Central memory CD8-positive, alpha-beta T cell (primary cell): ENCODE results near the gene PON3.

Source experiments
- ATAC-seq: fragments of 150-1000 bp; cut with Tn5 transposase; replicated peaks from 2 replicates; pipeline ENCODE4 v1.10.0; 2022; ENCODE audit warnings: mild to moderate bottlenecking, moderate FRiP score, moderate number of reproducible peaks; ENCODE audit not compliant: poor library complexity, severe bottlenecking; ENCODE audit errors: extremely low read depth
- DNase-seq, 2 donors: peaks; one replicate each; pipeline ENCODE4 v3.0.0; 2021; ENCODE audit warnings: low spot score in 2 of 2
- H3K27ac Mint-ChIP-seq: one replicate; pipeline ENCODE4 v1.8.0; 2022; ENCODE audit warnings: low read depth, mild to moderate bottlenecking, moderate library complexity, mixed read lengths
- H3K27me3 Mint-ChIP-seq: one replicate; pipeline ENCODE4 v1.8.0; 2022; ENCODE audit warnings: mixed read lengths
- H3K36me3 Mint-ChIP-seq: one replicate; pipeline ENCODE4 v1.8.0; 2022; ENCODE audit warnings: mild to moderate bottlenecking, moderate library complexity, mixed read lengths; ENCODE audit not compliant: insufficient read depth
- H3K4me1 Mint-ChIP-seq: one replicate; pipeline ENCODE4 v1.8.0; 2022; ENCODE audit warnings: mixed read lengths
- H3K4me3 Mint-ChIP-seq: one replicate; pipeline ENCODE4 v1.8.0; 2022; ENCODE audit warnings: mild to moderate bottlenecking, moderate library complexity, mixed read lengths
- H3K9me3 Mint-ChIP-seq: one replicate; pipeline ENCODE4 v1.8.0; 2022; ENCODE audit warnings: mixed read lengths

PON3 gene

DNA sequence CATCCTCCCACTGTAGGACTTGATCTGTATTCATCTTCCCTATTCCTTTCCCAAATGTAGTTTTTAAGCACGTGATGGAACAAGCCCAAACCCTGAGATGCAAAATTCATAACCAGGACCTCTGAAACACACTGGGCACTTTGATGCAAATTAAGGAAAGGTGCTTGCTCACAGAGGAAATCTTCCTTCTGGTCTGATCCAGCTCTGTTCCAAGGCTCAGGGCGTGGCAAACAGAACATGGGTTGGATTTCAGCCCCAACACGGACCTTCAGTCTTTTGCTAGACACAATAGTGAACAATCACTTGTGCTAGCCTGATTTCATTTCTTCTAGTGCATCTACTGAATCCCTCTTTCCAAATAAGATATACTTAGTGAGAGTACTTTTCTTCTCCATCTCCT, 27.9 kb downstream of the PON3 start:
- Mint-ChIP-seq H3K27me3 (peaks cover 33% of the 10 kb centered on the region), H3K27ac (no peak overlapping the region), H3K4me1 (no peaks in the 10 kb centered on the region), H3K9me3 (no peaks in the 10 kb centered on the region), H3K4me3 (no peak overlapping the region), H3K36me3 (no peaks in the 10 kb centered on the region)
- no peak for ATAC-seq
- no peak for DNase-seq

DNA sequence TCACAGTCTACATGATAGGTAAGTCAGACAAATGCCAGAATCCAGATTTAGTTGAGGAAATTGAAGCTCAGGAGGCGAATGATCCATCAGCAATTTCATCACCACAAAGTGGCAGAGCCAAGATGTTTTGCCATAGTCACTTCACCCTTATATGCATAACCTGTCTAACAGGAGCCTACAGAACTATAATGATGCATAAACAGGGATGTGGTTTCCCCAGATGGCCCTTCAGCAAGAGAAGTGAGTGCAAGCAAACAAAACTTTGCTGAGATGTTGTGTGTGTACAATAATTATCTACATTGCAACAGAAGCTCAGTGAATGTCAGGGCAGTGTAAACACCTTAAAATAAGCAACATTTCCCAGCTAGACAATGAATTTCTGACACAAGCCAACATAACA, 28.6 kb downstream of the PON3 start:
- no peak for ATAC-seq
- H3K4me3 Mint-ChIP-seq, result no peak overlapping the region
- no peaks in the 10 kb centered on the region for H3K9me3 Mint-ChIP-seq
- peaks cover 34% of the 10 kb centered on the region for H3K27me3 Mint-ChIP-seq
- no peak overlapping the region for H3K27ac Mint-ChIP-seq
- DNase-seq, result no peak
- no peaks in the 10 kb centered on the region for H3K36me3 Mint-ChIP-seq
- H3K4me1 Mint-ChIP-seq, result no peaks in the 10 kb centered on the region

GRCh38 chr7:95365151-95365550, 31.0 kb downstream of the PON3 start:
- Mint-ChIP-seq H3K4me1 (no peaks in the 10 kb centered on the region), H3K27me3 (peaks cover 34% of the 10 kb centered on the region), H3K9me3 (no peaks in the 10 kb centered on the region), H3K4me3 (no peak overlapping the region), H3K27ac (no peak overlapping the region), H3K36me3 (no peaks in the 10 kb centered on the region)
- DNase-seq (no peak), ATAC-seq (no peak)

DNA sequence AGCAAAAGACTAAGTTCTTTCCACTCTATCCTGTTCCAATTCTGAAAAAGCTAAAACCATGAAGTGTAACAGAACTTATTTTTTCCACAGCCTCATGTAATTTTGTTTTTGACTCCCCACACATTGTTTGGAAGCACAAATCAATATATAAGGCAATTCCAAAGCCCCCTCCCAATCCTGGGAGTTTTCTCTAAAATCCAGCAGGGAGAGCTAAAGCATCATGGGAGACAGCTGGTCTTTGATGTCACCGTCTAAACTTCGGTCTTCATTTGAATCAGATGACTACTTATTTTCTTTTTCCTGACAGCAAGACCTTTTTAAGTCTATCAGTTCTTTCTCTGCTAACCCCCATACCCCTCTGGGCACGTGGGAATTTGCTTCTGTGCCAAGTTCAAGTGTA, 38.6 kb downstream of the PON3 start:
- Mint-ChIP-seq H3K27me3 (peaks cover 8% of the 10 kb centered on the region), H3K36me3 (no peaks in the 10 kb centered on the region), H3K4me1 (no peaks in the 10 kb centered on the region), H3K9me3 (no peaks in the 10 kb centered on the region), H3K4me3 (no peak overlapping the region), H3K27ac (no peak overlapping the region)
- DNase-seq, result no peak
- ATAC-seq, result no peak

- no peak overlapping the region for H3K27ac Mint-ChIP-seq
- no peak overlapping the region for H3K4me3 Mint-ChIP-seq
- no peak for DNase-seq
- H3K4me1 Mint-ChIP-seq, result no peaks in the 10 kb centered on the region
- H3K9me3 Mint-ChIP-seq, result peaks cover 5% of the 10 kb centered on the region
- no peaks in the 10 kb centered on the region for H3K36me3 Mint-ChIP-seq
- H3K27me3 Mint-ChIP-seq, result peaks cover 20% of the 10 kb centered on the region
- ATAC-seq, result no peak
Observed at GRCh38 chr7:95342642-95343307, 53.4 kb downstream of the PON3 start.

DNA sequence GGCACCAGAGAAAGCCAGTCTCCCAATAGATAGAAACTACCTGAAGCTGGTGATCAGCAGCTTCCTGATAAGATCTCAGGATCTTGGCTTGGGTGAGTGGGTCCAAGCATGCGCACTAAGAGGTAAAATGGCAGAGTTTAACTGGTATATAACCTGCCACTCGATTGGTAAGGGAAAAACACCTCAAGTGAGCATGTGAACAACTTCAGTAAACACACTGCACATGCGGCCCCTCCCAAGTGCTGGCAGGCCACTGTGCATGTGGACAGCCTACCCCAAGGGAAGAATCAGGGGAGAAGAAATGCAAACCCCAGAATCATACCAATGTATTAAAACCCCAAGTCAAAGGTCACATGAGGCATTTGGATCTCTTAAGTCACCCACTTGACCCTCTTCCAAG, 54.1 kb downstream of the PON3 start:
- peaks cover 5% of the 10 kb centered on the region for H3K9me3 Mint-ChIP-seq
- H3K4me1 Mint-ChIP-seq, result no peaks in the 10 kb centered on the region
- no peak overlapping the region for H3K4me3 Mint-ChIP-seq
- H3K27me3 Mint-ChIP-seq, result peaks cover 20% of the 10 kb centered on the region
- no peak overlapping the region for H3K27ac Mint-ChIP-seq
- no peaks in the 10 kb centered on the region for H3K36me3 Mint-ChIP-seq
- DNase-seq (no peak), ATAC-seq (no peak)

GRCh38 chr7:95340491-95340890, 55.7 kb downstream of the PON3 start:
- DNase-seq, result no peak
- no peak for ATAC-seq
- H3K4me3 Mint-ChIP-seq, result no peak overlapping the region
- no peaks in the 10 kb centered on the region for H3K36me3 Mint-ChIP-seq
- H3K27ac Mint-ChIP-seq, result no peak overlapping the region
- H3K27me3 Mint-ChIP-seq, result peaks cover 20% of the 10 kb centered on the region
- peaks cover 5% of the 10 kb centered on the region for H3K9me3 Mint-ChIP-seq
- no peaks in the 10 kb centered on the region for H3K4me1 Mint-ChIP-seq

DNA sequence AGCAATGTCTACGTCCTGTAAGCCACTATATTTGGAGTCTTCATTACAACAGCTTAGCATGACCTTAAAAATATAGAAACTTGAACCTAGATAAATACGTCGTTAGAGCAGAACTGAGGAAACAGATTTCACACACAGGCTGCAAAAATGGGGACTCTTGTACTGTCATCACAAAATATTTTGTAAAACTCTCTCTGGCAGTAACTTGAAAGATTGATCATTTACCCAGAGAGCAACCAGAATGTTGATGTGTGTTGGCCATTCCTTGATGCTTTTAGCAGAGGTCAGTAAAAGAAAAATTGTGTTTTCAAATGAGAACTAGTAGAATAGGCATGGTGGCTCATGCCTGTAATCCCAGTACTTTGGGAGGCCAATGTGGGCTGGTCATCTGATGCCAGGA, 57.3 kb downstream of the PON3 start:
- ATAC-seq, result no peak
- no peak for DNase-seq
- Mint-ChIP-seq H3K4me3 (no peak overlapping the region), H3K27ac (no peak overlapping the region), H3K27me3 (peaks cover 16% of the 10 kb centered on the region), H3K4me1 (no peaks in the 10 kb centered on the region), H3K9me3 (peaks cover 5% of the 10 kb centered on the region), H3K36me3 (no peaks in the 10 kb centered on the region)

DNA sequence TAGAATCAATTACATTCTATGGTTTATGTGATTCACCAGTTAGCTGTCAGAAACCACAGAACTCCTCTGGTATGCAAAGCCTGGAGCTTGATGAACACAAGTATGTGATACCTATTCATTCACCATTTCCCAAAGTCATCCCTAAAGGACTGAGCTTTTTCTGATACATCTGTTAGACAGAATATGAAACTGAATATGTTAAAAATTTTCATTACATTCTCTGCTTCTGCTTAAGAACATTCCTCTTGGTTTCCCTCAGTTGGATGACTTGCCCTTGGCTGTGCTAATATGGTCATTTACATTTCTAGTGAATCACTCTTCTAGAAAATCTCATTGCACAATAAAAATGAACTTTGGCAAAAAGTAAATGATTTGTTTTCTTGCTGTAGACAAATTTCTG, 61.1 kb downstream of the PON3 start:
- no peak overlapping the region for H3K27ac Mint-ChIP-seq
- peaks cover 10% of the 10 kb centered on the region for H3K4me1 Mint-ChIP-seq
- H3K36me3 Mint-ChIP-seq, result no peaks in the 10 kb centered on the region
- no peaks in the 10 kb centered on the region for H3K27me3 Mint-ChIP-seq
- DNase-seq, result no peak
- no peaks in the 10 kb centered on the region for H3K9me3 Mint-ChIP-seq
- no peak overlapping the region for H3K4me3 Mint-ChIP-seq
- ATAC-seq, result no peak

- Mint-ChIP-seq H3K9me3 (no peaks in the 10 kb centered on the region), H3K4me3 (no peak overlapping the region), H3K36me3 (no peaks in the 10 kb centered on the region), H3K27ac (no peak overlapping the region), H3K27me3 (no peaks in the 10 kb centered on the region), H3K4me1 (peaks cover 13% of the 10 kb centered on the region)
- DNase-seq (no peak), ATAC-seq (no peak)
Observed at GRCh38 chr7:95334447-95334846, 61.7 kb downstream of the PON3 start.

DNA sequence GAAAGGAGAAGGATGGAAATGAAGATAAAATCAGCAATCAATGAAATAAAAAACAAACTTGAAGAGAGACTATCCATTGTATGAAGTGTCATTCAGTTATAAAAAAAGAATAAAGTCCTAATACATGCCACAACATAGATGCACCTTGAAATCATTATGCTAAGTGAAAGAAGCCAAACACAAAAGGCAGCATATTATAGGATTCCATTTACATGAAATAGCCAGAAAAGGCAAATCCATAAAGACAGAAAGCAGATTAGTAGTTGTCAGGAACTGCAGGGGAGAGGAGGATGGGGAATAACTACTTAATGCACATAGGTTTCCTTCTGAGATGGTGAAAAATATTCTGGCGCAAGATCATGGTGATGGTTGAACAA, 65.2 kb downstream of the PON3 start:
- ATAC-seq (no peak), DNase-seq (no peak)
- H3K4me3 Mint-ChIP-seq, result peak overlapping the region; percentile 64
- no peaks in the 10 kb centered on the region for H3K27me3 Mint-ChIP-seq
- no peaks in the 10 kb centered on the region for H3K9me3 Mint-ChIP-seq
- peaks cover 13% of the 10 kb centered on the region for H3K4me1 Mint-ChIP-seq
- peak overlapping the region; percentile 63 for H3K27ac Mint-ChIP-seq
- no peaks in the 10 kb centered on the region for H3K36me3 Mint-ChIP-seq

GRCh38 chr7:95330204-95330960, 65.8 kb downstream of the PON3 start:
- no peaks in the 10 kb centered on the region for H3K36me3 Mint-ChIP-seq
- H3K4me3 Mint-ChIP-seq, result peak overlapping the region; percentile 64
- H3K9me3 Mint-ChIP-seq, result no peaks in the 10 kb centered on the region
- peaks cover 13% of the 10 kb centered on the region for H3K4me1 Mint-ChIP-seq
- peak overlapping the region; percentile 63 for H3K27ac Mint-ChIP-seq
- ATAC-seq, result peak; percentile 83
- DNase-seq, result no peak
- H3K27me3 Mint-ChIP-seq, result peaks cover 5% of the 10 kb centered on the region

DNA sequence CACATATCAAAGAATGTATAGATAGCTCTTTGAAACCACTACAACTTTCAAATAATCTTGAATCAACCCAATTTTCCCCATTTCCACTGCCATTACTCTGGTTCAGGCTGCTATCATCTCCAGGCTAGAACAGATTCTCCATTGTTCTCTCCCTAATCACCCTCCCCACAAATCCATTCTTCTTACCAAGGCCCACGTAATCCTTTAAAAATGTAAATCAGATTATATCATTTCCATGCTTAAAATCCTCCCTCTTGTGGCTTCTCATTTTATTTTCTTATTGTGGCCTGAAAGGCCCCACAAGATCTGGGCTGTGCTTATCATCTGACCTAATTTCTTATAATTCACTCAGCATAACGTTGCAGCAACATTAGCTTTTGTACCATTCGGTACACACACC, 68.8 kb downstream of the PON3 start:
- Mint-ChIP-seq H3K27ac (no peak overlapping the region), H3K4me1 (peaks cover 17% of the 10 kb centered on the region), H3K4me3 (no peak overlapping the region), H3K36me3 (no peaks in the 10 kb centered on the region), H3K9me3 (no peaks in the 10 kb centered on the region), H3K27me3 (peaks cover 10% of the 10 kb centered on the region)
- no peak for DNase-seq
- ATAC-seq, result no peak
